Mucosa of stomach (tissue), 1 donor: ENCODE results near the gene TSTD2.

Experiments
- H3K27me3 ChIP-seq: one replicate; pipeline ENCODE4 v1.7.0; 2013; ENCODE audit warnings: mild to moderate bottlenecking, low read length; ENCODE audit not compliant: control insufficient read depth, insufficient read depth
- H3K36me3 ChIP-seq: one replicate; pipeline ENCODE4 v1.7.0; 2013; ENCODE audit warnings: low read length; ENCODE audit not compliant: control insufficient read depth, insufficient read depth
- H3K4me1 ChIP-seq: one replicate; pipeline ENCODE4 v1.7.0; 2013; ENCODE audit warnings: mild to moderate bottlenecking, low read length; ENCODE audit not compliant: control insufficient read depth, insufficient read depth
- H3K4me3 ChIP-seq: one replicate; pipeline ENCODE4 v1.7.0; 2013; ENCODE audit warnings: low read length
- H3K9ac ChIP-seq: one replicate; pipeline ENCODE4 v1.7.0; 2013; ENCODE audit warnings: mild to moderate bottlenecking, low read length, moderate library complexity
- H3K9me3 ChIP-seq: one replicate; pipeline ENCODE4 v1.7.0; 2013; ENCODE audit warnings: mild to moderate bottlenecking, low read length, moderate library complexity; ENCODE audit not compliant: control insufficient read depth
- donor health status: Pancreatic carcinoma.

Gene TSTD2

GRCh38 chr9:97658707-97659106 is 25.5 kb upstream of the TSTD2 start:
- no peak overlapping the region for H3K9ac ChIP-seq
- no peaks in the 10 kb centered on the region for H3K27me3 ChIP-seq
- no peak overlapping the region for H3K4me3 ChIP-seq
- no peaks in the 10 kb centered on the region for H3K9me3 ChIP-seq
- peaks cover 4% of the 10 kb centered on the region for H3K36me3 ChIP-seq
- peaks cover 4% of the 10 kb centered on the region for H3K4me1 ChIP-seq

DNA sequence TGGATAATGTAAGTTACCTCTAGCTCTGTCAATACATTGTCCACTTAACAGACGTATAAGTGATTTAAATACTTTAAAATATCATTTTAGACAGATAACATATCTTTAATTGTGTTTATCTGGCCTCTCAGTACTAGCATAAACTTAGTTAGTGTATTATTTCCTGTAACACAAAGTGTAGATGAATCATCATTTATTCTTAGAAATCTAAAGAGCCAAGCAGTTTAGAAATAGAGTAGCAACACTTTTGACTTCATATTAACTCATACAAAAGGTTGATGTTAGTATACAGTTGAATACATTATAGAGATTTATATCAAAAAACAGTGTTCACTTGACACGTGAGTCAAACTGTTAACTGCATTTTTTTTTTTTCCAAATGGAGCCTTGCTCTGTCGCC is 18.5 kb upstream of the TSTD2 start:
- H3K9me3 ChIP-seq, result no peaks in the 10 kb centered on the region
- no peak overlapping the region for H3K4me3 ChIP-seq
- H3K27me3 ChIP-seq, result no peaks in the 10 kb centered on the region
- H3K4me1 ChIP-seq, result no peaks in the 10 kb centered on the region
- H3K9ac ChIP-seq, result no peak overlapping the region
- H3K36me3 ChIP-seq, result peaks cover 8% of the 10 kb centered on the region

DNA sequence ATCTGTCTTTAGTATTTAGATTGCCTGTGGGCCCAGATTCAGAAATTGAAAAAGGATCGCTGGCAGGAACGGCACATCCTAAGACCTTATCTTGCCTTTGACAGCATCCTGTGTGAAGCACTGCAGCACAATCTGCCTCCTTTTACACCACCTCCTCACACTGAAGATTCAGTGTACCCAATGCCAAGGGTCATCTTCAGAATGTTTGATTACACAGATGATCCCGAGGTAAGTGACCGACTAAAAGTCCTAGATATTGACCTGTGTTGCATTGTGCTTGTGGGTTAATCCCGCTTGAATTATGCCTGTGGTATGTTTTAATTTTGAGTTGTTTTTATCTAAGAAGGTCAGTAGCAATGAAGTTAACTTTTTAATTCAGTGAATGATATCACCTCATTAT is 14.8 kb upstream of the TSTD2 start:
- Histone ChIP-seq H3K4me1 (no peaks in the 10 kb centered on the region), H3K9ac (no peak overlapping the region), H3K9me3 (no peaks in the 10 kb centered on the region), H3K36me3 (peaks cover 8% of the 10 kb centered on the region), H3K4me3 (no peak overlapping the region), H3K27me3 (no peaks in the 10 kb centered on the region)

DNA sequence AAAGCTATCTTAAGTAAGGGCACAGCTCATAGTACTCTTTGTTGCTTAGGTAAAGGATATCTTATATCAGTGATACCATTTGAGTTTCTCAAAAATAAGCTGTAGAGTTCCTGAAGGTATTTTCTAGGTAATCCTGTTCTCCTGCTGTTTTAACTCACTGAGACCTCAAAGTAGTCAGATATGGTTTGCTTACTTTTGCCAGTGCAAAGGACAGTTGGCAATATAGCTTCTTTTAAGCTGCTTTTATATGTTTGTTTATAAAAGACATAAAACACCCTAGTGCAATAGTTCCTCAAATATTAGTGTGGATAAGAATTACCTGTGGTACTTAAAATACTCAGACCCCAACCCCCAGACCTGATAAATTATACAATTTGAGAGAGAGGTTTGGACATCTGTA is 12.6 kb upstream of the TSTD2 start:
- no peaks in the 10 kb centered on the region for H3K9me3 ChIP-seq

GRCh38 chr9:97640325-97640724 is 7.2 kb upstream of the TSTD2 start:
- Histone ChIP-seq H3K27me3 (no peaks in the 10 kb centered on the region), H3K4me3 (no peak overlapping the region), H3K9ac (no peak overlapping the region), H3K36me3 (no peaks in the 10 kb centered on the region), H3K9me3 (no peaks in the 10 kb centered on the region), H3K4me1 (no peaks in the 10 kb centered on the region)

More for the DNA sequence above, 12.6 kb upstream of the TSTD2 start:
- H3K4me3 ChIP-seq, result no peak overlapping the region
- peaks cover 4% of the 10 kb centered on the region for H3K36me3 ChIP-seq
- no peaks in the 10 kb centered on the region for H3K4me1 ChIP-seq
- H3K9ac ChIP-seq, result no peak overlapping the region
- H3K27me3 ChIP-seq, result no peaks in the 10 kb centered on the region

DNA sequence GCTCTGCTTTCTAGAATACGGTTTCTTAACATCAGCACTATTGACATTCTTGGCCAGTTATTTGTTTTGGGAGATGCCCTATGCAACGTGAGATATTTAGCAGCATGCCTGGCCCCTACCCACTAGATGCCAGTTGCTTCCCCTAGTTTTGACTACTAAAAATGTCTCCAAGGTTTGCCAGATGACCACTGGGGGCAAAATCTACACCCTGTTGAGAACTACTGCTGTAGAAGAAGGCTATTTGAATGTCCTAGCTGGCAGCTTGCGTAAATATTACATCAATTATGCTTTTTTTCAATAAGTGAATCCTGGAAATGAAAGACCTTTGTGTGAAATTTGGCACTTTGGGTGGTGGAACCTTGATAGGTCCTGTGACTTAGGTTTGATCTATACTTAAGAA is 5.5 kb upstream of the TSTD2 start:
- Histone ChIP-seq H3K27me3 (no peaks in the 10 kb centered on the region), H3K9me3 (no peaks in the 10 kb centered on the region), H3K36me3 (no peaks in the 10 kb centered on the region), H3K9ac (no peak overlapping the region), H3K4me3 (no peak overlapping the region), H3K4me1 (peaks cover 6% of the 10 kb centered on the region)

- peaks cover 6% of the 10 kb centered on the region for H3K4me1 ChIP-seq
- no peak overlapping the region for H3K4me3 ChIP-seq
- H3K36me3 ChIP-seq, result no peaks in the 10 kb centered on the region
- no peaks in the 10 kb centered on the region for H3K27me3 ChIP-seq
- H3K9ac ChIP-seq, result no peak overlapping the region
- no peaks in the 10 kb centered on the region for H3K9me3 ChIP-seq
Measured at GRCh38 chr9:97636903-97637302, 3.7 kb upstream of the TSTD2 start.

GRCh38 chr9:97635026-97635425 is 1.9 kb upstream of the TSTD2 start:
- Histone ChIP-seq H3K4me3 (no peak overlapping the region), H3K9ac (peak overlapping the region; percentile 98), H3K4me1 (peaks cover 6% of the 10 kb centered on the region), H3K27me3 (no peaks in the 10 kb centered on the region), H3K36me3 (no peaks in the 10 kb centered on the region), H3K9me3 (no peaks in the 10 kb centered on the region)

GRCh38 chr9:97633859-97634490 is 807 bp upstream of the TSTD2 start:
- H3K4me3 ChIP-seq, result peak overlapping the region; percentile 52
- peak overlapping the region; percentile 98 for H3K9ac ChIP-seq
- H3K4me1 ChIP-seq, result peaks cover 6% of the 10 kb centered on the region
- H3K9me3 ChIP-seq, result no peaks in the 10 kb centered on the region
- no peaks in the 10 kb centered on the region for H3K27me3 ChIP-seq
- no peaks in the 10 kb centered on the region for H3K36me3 ChIP-seq

GRCh38 chr9:97632248-97632984 is 752 bp downstream of the TSTD2 start:
- Histone ChIP-seq H3K36me3 (no peaks in the 10 kb centered on the region), H3K27me3 (no peaks in the 10 kb centered on the region), H3K9me3 (no peaks in the 10 kb centered on the region), H3K9ac (peak overlapping the region; percentile 98), H3K4me1 (peaks cover 12% of the 10 kb centered on the region), H3K4me3 (peak overlapping the region; percentile 68)

DNA sequence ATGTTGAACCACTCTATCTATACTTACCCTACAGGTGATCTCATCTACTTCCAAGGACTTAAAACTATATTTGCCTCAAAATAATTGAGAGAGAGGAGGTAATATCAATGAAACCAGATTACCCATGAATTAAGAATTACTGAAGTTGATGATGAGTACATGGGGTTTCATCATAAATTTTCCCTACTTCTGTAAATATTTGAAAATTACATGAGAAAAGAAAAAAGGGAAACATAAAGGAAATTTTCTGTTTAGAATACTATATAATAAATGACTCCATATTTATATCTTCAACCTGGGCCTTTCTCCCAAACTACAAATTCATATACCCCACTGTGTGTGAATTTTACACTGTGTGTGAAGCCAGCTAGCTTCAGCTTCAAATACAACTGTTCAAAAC is 2.6 kb downstream of the TSTD2 start:
- no peak overlapping the region for H3K4me3 ChIP-seq
- no peaks in the 10 kb centered on the region for H3K9me3 ChIP-seq
- no peaks in the 10 kb centered on the region for H3K27me3 ChIP-seq
- no peak overlapping the region for H3K9ac ChIP-seq
- peaks cover 16% of the 10 kb centered on the region for H3K4me1 ChIP-seq
- H3K36me3 ChIP-seq, result no peaks in the 10 kb centered on the region

DNA sequence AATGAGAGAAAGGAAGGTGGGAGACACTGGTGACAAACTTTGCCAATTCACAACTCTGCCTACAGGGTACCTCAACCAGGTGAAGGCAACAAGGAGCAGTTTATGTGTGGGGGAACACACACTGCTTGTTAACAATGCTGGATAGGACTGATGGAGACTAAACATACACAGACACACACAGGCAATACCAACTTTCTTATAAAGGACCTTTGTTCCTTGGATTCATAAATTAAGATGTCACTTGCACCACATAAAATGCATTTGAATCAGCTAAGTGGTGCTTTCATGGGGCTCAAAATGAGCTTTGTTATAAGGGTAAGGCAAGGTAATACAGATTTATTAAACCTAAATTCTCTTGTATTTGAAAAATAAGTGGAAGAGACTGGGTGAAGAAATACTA is 4.0 kb downstream of the TSTD2 start:
- Histone ChIP-seq H3K9ac (no peak overlapping the region), H3K36me3 (no peaks in the 10 kb centered on the region), H3K4me1 (peaks cover 9% of the 10 kb centered on the region)

More for the DNA sequence above, 4.0 kb downstream of the TSTD2 start:
- Histone ChIP-seq H3K27me3 (no peaks in the 10 kb centered on the region), H3K4me3 (no peak overlapping the region), H3K9me3 (no peaks in the 10 kb centered on the region)
